Measurements from ENCODE around the gene GTF2H2C.
"Not testable (repeated sequence)": the region's sequence is repeated elsewhere in the genome, so short reads cannot be mapped to it uniquely, and the experiment has no call there.

GTF2H2C gene

DNA sequence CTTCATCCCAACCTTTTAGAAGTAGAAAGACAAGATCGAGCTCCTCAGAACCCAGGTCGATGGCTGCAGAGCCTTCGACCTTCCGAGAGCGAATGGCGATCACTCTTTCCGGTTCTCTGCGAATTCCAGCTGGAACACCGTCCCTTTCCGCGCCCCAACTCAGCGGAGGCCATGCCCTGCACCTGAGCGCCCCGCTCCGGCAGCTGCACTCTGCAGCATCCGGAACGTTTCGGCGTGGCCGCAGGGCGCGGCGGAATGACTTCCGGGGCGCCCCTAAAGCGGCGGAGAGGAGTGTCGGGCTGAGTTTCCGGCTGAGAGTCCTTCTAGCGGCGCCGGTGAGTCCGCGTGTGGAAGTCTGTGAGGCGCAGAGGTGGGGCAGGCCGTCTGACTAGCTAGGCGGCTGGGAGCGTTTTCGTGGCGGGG is at the start of gene GTF2H2C:
Gene GTF2H2C, plus strand, starts transcription at position 284 of the 423 bp plus-strand sequence. CDS start 4,942 bp downstream, outside the sequence.
- not testable (repeated sequence) for H3K4me1 ChIP-seq (ENCODE audit: control insufficient read depth, insufficient read depth, low read length); H3K27ac ChIP-seq (ENCODE audit: low read length); H3K27me3 ChIP-seq (ENCODE audit: control insufficient read depth, insufficient read depth, low read length); H3K9me3 ChIP-seq (ENCODE audit: control insufficient read depth, insufficient read depth, low read length); H3K36me3 ChIP-seq (ENCODE audit: control insufficient read depth, insufficient read depth, low read length)
- peak within 1 kb of the TSS; percentile 62; the same call in 1 of the 2 replicates for H3K4me3 ChIP-seq (ENCODE audit: low read length)
- DNase-seq (ENCODE audit: low read depth, low spot score), result peak; percentile 9
- WGBS (ENCODE audit: insufficient coverage, insufficient read length), result no CpG with 5 or more reads among the region's 40 CpGs

DNA sequence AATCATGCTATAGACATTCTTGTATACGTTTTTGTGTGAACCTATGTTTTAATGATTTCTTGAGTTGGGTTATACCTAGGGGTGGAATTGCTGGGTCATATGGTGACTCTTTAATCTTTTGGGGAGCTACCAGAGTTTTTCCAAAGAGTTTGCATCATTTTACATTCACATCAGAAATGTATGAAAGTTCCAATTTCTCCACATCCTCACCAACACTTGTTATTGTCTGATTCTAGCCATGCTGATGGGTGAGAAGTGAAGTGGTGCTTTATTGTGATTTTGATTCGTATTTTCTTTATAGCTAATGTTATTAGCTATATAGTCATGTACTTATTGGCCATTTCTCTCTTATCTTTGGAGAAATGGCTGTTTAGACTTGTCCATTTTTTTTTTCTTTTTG is 49.3 kb upstream of the GTF2H2C start:
- WGBS (ENCODE audit: insufficient coverage, insufficient read length), result no CpG with 5 or more reads among the region's 2 CpGs
- peaks cover 4% of the 10 kb centered on the region; the same call in 1 of the 2 replicates for H3K36me3 ChIP-seq (ENCODE audit: control insufficient read depth, insufficient read depth, low read length)
- DNase-seq (ENCODE audit: low read depth, low spot score), result no peak

GRCh38 chr5:69512740-69513260 is 47.2 kb upstream of the GTF2H2C start:
- Histone ChIP-seq H3K4me3 (ENCODE audit: low read length) (no peak overlapping the region), H3K27ac (ENCODE audit: low read length) (no peak overlapping the region), H3K9me3 (ENCODE audit: control insufficient read depth, insufficient read depth, low read length) (no peaks in the 10 kb centered on the region), H3K4me1 (ENCODE audit: control insufficient read depth, insufficient read depth, low read length) (no peaks in the 10 kb centered on the region), H3K27me3 (ENCODE audit: control insufficient read depth, insufficient read depth, low read length) (no peaks in the 10 kb centered on the region), H3K36me3 (ENCODE audit: control insufficient read depth, insufficient read depth, low read length) (peaks cover 4% of the 10 kb centered on the region; the same call in 1 of the 2 replicates)
- no CpG with 5 or more reads among the region's 2 CpGs for WGBS (ENCODE audit: insufficient coverage, insufficient read length)
- DNase-seq (ENCODE audit: low read depth, low spot score), result no peak

More for the DNA sequence above, 49.3 kb upstream of the GTF2H2C start:
- Histone ChIP-seq H3K27ac (ENCODE audit: low read length) (no peak overlapping the region), H3K4me3 (ENCODE audit: low read length) (no peak overlapping the region), H3K9me3 (ENCODE audit: control insufficient read depth, insufficient read depth, low read length) (no peaks in the 10 kb centered on the region), H3K4me1 (ENCODE audit: control insufficient read depth, insufficient read depth, low read length) (no peaks in the 10 kb centered on the region), H3K27me3 (ENCODE audit: control insufficient read depth, insufficient read depth, low read length) (no peaks in the 10 kb centered on the region)

- not testable (repeated sequence) for DNase-seq (ENCODE audit: low read depth, low spot score); H3K4me3 ChIP-seq (ENCODE audit: low read length); H3K36me3 ChIP-seq (ENCODE audit: control insufficient read depth, insufficient read depth, low read length); H3K9me3 ChIP-seq (ENCODE audit: control insufficient read depth, insufficient read depth, low read length); H3K27ac ChIP-seq (ENCODE audit: low read length); H3K4me1 ChIP-seq (ENCODE audit: control insufficient read depth, insufficient read depth, low read length); H3K27me3 ChIP-seq (ENCODE audit: control insufficient read depth, insufficient read depth, low read length)
- no CpG with 5 or more reads among the region's 30 CpGs for WGBS (ENCODE audit: insufficient coverage, insufficient read length)
These were observed 44.4 kb upstream of the GTF2H2C start for GRCh38 chr5:69515570-69515969.

DNA sequence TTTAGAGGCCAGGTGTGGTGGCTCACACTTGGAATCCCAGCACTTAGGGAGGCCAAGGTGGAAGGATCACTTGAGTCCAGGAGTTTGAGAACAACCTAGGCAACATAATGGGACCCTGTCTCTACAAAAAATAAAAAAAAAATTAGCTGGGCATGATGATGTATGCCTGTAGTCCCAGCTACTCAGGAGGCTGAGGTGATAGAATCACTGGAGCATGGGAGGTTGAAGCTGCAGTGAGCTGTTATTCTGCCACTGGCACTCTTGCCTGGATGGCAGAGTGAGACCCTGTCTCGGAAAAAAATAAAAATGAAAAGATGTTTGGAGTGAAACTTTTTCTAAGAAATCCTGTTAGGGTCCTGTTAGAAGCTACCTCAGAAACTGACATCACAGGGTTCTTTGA is 43.2 kb upstream of the GTF2H2C start:
- no peaks in the 10 kb centered on the region for H3K27me3 ChIP-seq (ENCODE audit: control insufficient read depth, insufficient read depth, low read length)
- no peak overlapping the region for H3K4me3 ChIP-seq (ENCODE audit: low read length)
- no peaks in the 10 kb centered on the region for H3K36me3 ChIP-seq (ENCODE audit: control insufficient read depth, insufficient read depth, low read length)
- no peaks in the 10 kb centered on the region for H3K4me1 ChIP-seq (ENCODE audit: control insufficient read depth, insufficient read depth, low read length)
- WGBS (ENCODE audit: insufficient coverage, insufficient read length), result no CpG with 5 or more reads among the region's 1 CpG
- no peak for DNase-seq (ENCODE audit: low read depth, low spot score)
- no peak overlapping the region for H3K27ac ChIP-seq (ENCODE audit: low read length)
- H3K9me3 ChIP-seq (ENCODE audit: control insufficient read depth, insufficient read depth, low read length), result no peaks in the 10 kb centered on the region

- H3K9me3 ChIP-seq (ENCODE audit: control insufficient read depth, insufficient read depth, low read length), result no peaks in the 10 kb centered on the region
- DNase-seq (ENCODE audit: low read depth, low spot score), result no peak
- H3K27me3 ChIP-seq (ENCODE audit: control insufficient read depth, insufficient read depth, low read length), result no peaks in the 10 kb centered on the region
- no peaks in the 10 kb centered on the region for H3K4me1 ChIP-seq (ENCODE audit: control insufficient read depth, insufficient read depth, low read length)
- H3K27ac ChIP-seq (ENCODE audit: low read length), result no peak overlapping the region
- H3K36me3 ChIP-seq (ENCODE audit: control insufficient read depth, insufficient read depth, low read length), result no peaks in the 10 kb centered on the region
- H3K4me3 ChIP-seq (ENCODE audit: low read length), result no peak overlapping the region
- WGBS (ENCODE audit: insufficient coverage, insufficient read length), result no CpG with 5 or more reads among the region's 4 CpGs
These were observed 42.2 kb upstream of the GTF2H2C start for GRCh38 chr5:69517763-69518212.

DNA sequence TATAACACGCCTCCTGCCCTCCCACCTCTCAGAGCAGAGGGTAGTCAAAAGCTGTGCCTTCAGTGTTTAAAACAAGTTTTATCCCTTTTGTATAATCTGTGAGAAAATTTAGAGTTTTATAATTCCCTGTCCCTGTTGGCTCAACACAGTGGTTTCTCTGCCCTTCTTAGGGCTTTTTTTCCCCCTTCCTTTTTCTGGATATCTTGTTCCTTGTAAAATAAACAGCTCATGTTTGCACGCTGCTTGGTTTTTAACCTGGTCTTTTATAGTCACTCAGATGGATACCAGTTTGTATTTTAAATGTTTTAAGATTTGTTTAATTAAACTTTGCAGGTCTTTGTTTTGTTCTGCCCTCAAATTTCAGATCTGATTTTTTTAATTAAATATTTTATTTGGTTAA is 40.7 kb upstream of the GTF2H2C start:
- Histone ChIP-seq H3K4me1 (ENCODE audit: control insufficient read depth, insufficient read depth, low read length) (no peaks in the 10 kb centered on the region), H3K9me3 (ENCODE audit: control insufficient read depth, insufficient read depth, low read length) (no peaks in the 10 kb centered on the region), H3K27ac (ENCODE audit: low read length) (no peak overlapping the region), H3K4me3 (ENCODE audit: low read length) (no peak overlapping the region), H3K36me3 (ENCODE audit: control insufficient read depth, insufficient read depth, low read length) (no peaks in the 10 kb centered on the region), H3K27me3 (ENCODE audit: control insufficient read depth, insufficient read depth, low read length) (no peaks in the 10 kb centered on the region)
- no peak for DNase-seq (ENCODE audit: low read depth, low spot score)
- WGBS (ENCODE audit: insufficient coverage, insufficient read length), result no CpG with 5 or more reads among the region's 2 CpGs

GRCh38 chr5:69522035-69522434 is 38.0 kb upstream of the GTF2H2C start:
- Histone ChIP-seq H3K27ac (ENCODE audit: low read length) (no peak overlapping the region), H3K36me3 (ENCODE audit: control insufficient read depth, insufficient read depth, low read length) (no peaks in the 10 kb centered on the region), H3K4me1 (ENCODE audit: control insufficient read depth, insufficient read depth, low read length) (no peaks in the 10 kb centered on the region), H3K9me3 (ENCODE audit: control insufficient read depth, insufficient read depth, low read length) (no peaks in the 10 kb centered on the region), H3K4me3 (ENCODE audit: low read length) (no peak overlapping the region), H3K27me3 (ENCODE audit: control insufficient read depth, insufficient read depth, low read length) (no peaks in the 10 kb centered on the region)
- DNase-seq (ENCODE audit: low read depth, low spot score), result no peak
- WGBS (ENCODE audit: insufficient coverage, insufficient read length), result no CpG with 5 or more reads among the region's 3 CpGs

GRCh38 chr5:69525490-69525889 is 34.5 kb upstream of the GTF2H2C start:
- Histone ChIP-seq H3K27me3 (ENCODE audit: control insufficient read depth, insufficient read depth, low read length) (no peaks in the 10 kb centered on the region), H3K36me3 (ENCODE audit: control insufficient read depth, insufficient read depth, low read length) (no peaks in the 10 kb centered on the region), H3K9me3 (ENCODE audit: control insufficient read depth, insufficient read depth, low read length) (no peaks in the 10 kb centered on the region), H3K4me1 (ENCODE audit: control insufficient read depth, insufficient read depth, low read length) (no peaks in the 10 kb centered on the region), H3K27ac (ENCODE audit: low read length) (no peak overlapping the region), H3K4me3 (ENCODE audit: low read length) (no peak overlapping the region)
- WGBS (ENCODE audit: insufficient coverage, insufficient read length), result no CpG with 5 or more reads among the region's 2 CpGs
- DNase-seq (ENCODE audit: low read depth, low spot score), result no peak

- no peaks in the 10 kb centered on the region for H3K36me3 ChIP-seq (ENCODE audit: control insufficient read depth, insufficient read depth, low read length)
- DNase-seq (ENCODE audit: low read depth, low spot score), result no peak
- no peaks in the 10 kb centered on the region for H3K9me3 ChIP-seq (ENCODE audit: control insufficient read depth, insufficient read depth, low read length)
- WGBS (ENCODE audit: insufficient coverage, insufficient read length), result no CpG with 5 or more reads among the region's 9 CpGs
- no peak overlapping the region for H3K27ac ChIP-seq (ENCODE audit: low read length)
- H3K27me3 ChIP-seq (ENCODE audit: control insufficient read depth, insufficient read depth, low read length), result no peaks in the 10 kb centered on the region
- no peaks in the 10 kb centered on the region for H3K4me1 ChIP-seq (ENCODE audit: control insufficient read depth, insufficient read depth, low read length)
- no peak overlapping the region for H3K4me3 ChIP-seq (ENCODE audit: low read length)
These were observed 33.3 kb upstream of the GTF2H2C start for GRCh38 chr5:69526660-69527059.

GRCh38 chr5:69527128-69527770 is 32.7 kb upstream of the GTF2H2C start:
- no peak overlapping the region for H3K4me3 ChIP-seq (ENCODE audit: low read length)
- H3K27me3 ChIP-seq (ENCODE audit: control insufficient read depth, insufficient read depth, low read length), result no peaks in the 10 kb centered on the region
- H3K4me1 ChIP-seq (ENCODE audit: control insufficient read depth, insufficient read depth, low read length), result no peaks in the 10 kb centered on the region
- no peak overlapping the region for H3K27ac ChIP-seq (ENCODE audit: low read length)
- DNase-seq (ENCODE audit: low read depth, low spot score), result no peak
- WGBS (ENCODE audit: insufficient coverage, insufficient read length), result no CpG with 5 or more reads among the region's 7 CpGs
- H3K36me3 ChIP-seq (ENCODE audit: control insufficient read depth, insufficient read depth, low read length), result no peaks in the 10 kb centered on the region
- H3K9me3 ChIP-seq (ENCODE audit: control insufficient read depth, insufficient read depth, low read length), result no peaks in the 10 kb centered on the region

Data from iPS DF 6.9 (cell line).